Measurements from ENCODE around the gene B4GALT5. TPM values are rescaled to one million over a fixed set of nuclear protein-coding genes. Genes with fewer than 3 reads are reported as not detected.
"Not testable (repeated sequence)": the region's sequence is repeated elsewhere in the genome, so short reads cannot be mapped to it uniquely, and the experiment has no call there.

B4GALT5 gene
- total RNA-seq, 1 experiment from 2014 or later: 63.1 TPM

- ChIA-PET CTCF (interaction anchor here (0.5 kb wide), 1 partner anchor 501 kb away, joined by 3 read pairs; no protein-coding TSS in a partner anchor), POLR2A (ENCODE audit: unreplicated experiment) (interaction anchor here (0.5 to 1.0 kb wide), 4 partner anchors 59 to 537 kb away, joined by 3 to 7 read pairs (median 4); no protein-coding TSS in a partner anchor)
- H3K79me2 ChIP-seq (ENCODE audit: low read depth): no peaks in the 10 kb centered on the region
- TF ChIP-seq EZH2 (IDR thresholded peaks at IDR 0.05; ENCODE audit: low read depth): no peak
- TF ChIP-seq CTCF (conservative IDR thresholded peaks at IDR 0.05): no peak
- peak overlapping the region; percentile 59 for H3K4me2 ChIP-seq
- peaks cover 46% of the 10 kb centered on the region for H3K4me1 ChIP-seq (replicated peaks; ENCODE audit: insufficient read depth)
- no peaks in the 10 kb centered on the region for H3K27me3 ChIP-seq (ENCODE audit: insufficient read depth, low read depth)
- TSS peak; percentile 42 for BruUV-seq (replicated peaks)
- H3K27ac ChIP-seq: peak overlapping the region; percentile 84
- H4K20me1 ChIP-seq (ENCODE audit: insufficient read depth): no peaks in the 10 kb centered on the region
- H3F3A ChIP-seq (ENCODE audit: insufficient read depth, low read depth): peaks cover 34% of the 10 kb centered on the region
- no peak overlapping the region for H2AFZ ChIP-seq
- no peaks in the 10 kb centered on the region for H3K9me3 ChIP-seq (ENCODE audit: insufficient read depth, low read depth)
- no peaks in the 10 kb centered on the region for H3K36me3 ChIP-seq (ENCODE audit: low read depth)
- DNase-seq: no peak
- H3K4me3 ChIP-seq: no peak overlapping the region
- intact Hi-C loops (cut with micrococcal nuclease; ENCODE audit: unreplicated experiment): loop anchor here (5.0 kb wide), 2 partner anchors 61 to 471 kb away; no protein-coding TSS in a partner anchor
- H3K9me2 ChIP-seq (ENCODE audit: insufficient read depth): no peaks in the 10 kb centered on the region
These were observed 97.3 kb downstream of the B4GALT5 start for GRCh38 chr20:49616154-49617007.

- no peaks in the 10 kb centered on the region for H3K36me3 ChIP-seq (ENCODE audit: low read depth)
- peaks cover 37% of the 10 kb centered on the region for H3F3A ChIP-seq (ENCODE audit: insufficient read depth, low read depth)
- DNase-seq: peak; percentile 97 to 98
- H4K20me1 ChIP-seq (ENCODE audit: insufficient read depth): no peaks in the 10 kb centered on the region
- peaks cover 52% of the 10 kb centered on the region for H3K4me1 ChIP-seq (replicated peaks; ENCODE audit: insufficient read depth)
- H3K27me3 ChIP-seq (ENCODE audit: insufficient read depth, low read depth): no peaks in the 10 kb centered on the region
- H2AFZ ChIP-seq: no peak overlapping the region
- POLR2A ChIA-PET (ENCODE audit: unreplicated experiment): interaction anchor here (0.5 to 1.0 kb wide), 9 partner anchors 58 to 538 kb away, joined by 3 to 7 read pairs (median 4); no protein-coding TSS in a partner anchor
- H3K79me2 ChIP-seq (ENCODE audit: low read depth): no peaks in the 10 kb centered on the region
- no TSS peak for BruUV-seq (replicated peaks)
- intact Hi-C loops (cut with micrococcal nuclease; ENCODE audit: unreplicated experiment): loop anchor here (1.0 to 5.0 kb wide), 4 partner anchors 62 to 472 kb away; no protein-coding TSS in a partner anchor
- H3K4me3 ChIP-seq: no peak overlapping the region
- TF ChIP-seq EZH2 (IDR thresholded peaks at IDR 0.05; ENCODE audit: low read depth) (no peak), CTCF (conservative IDR thresholded peaks at IDR 0.05) (no peak; the same call in 1 of the 2 replicates)
- CTCF ChIA-PET: interaction anchor here (0.5 to 1.0 kb wide), 2 partner anchors 230 to 501 kb away, joined by 3 to 5 read pairs; no protein-coding TSS in a partner anchor
- H3K9me2 ChIP-seq (ENCODE audit: insufficient read depth): no peaks in the 10 kb centered on the region
- peak overlapping the region; percentile 84 for H3K27ac ChIP-seq
- peak overlapping the region; percentile 59 for H3K4me2 ChIP-seq
- no peaks in the 10 kb centered on the region for H3K9me3 ChIP-seq (ENCODE audit: insufficient read depth, low read depth)
These were observed 98.1 kb downstream of the B4GALT5 start for GRCh38 chr20:49615401-49616153.

GRCh38 chr20:49615051-49615400 lies 98.7 kb downstream of the B4GALT5 start:
- not testable (repeated sequence) for H4K20me1 ChIP-seq (ENCODE audit: insufficient read depth)
- POLR2A ChIA-PET (ENCODE audit: unreplicated experiment): interaction anchor here (0.5 to 1.0 kb wide), 5 partner anchors 155 to 485 kb away, joined by 3 to 4 read pairs (median 4); no protein-coding TSS in a partner anchor

More at GRCh38 chr20:49615051-49615400, 98.7 kb downstream of the B4GALT5 start:
- H3K36me3 ChIP-seq (ENCODE audit: low read depth); H3K27me3 ChIP-seq (ENCODE audit: insufficient read depth, low read depth); H3K79me2 ChIP-seq (ENCODE audit: low read depth); BruUV-seq (replicated peaks); H2AFZ ChIP-seq; H3K9me2 ChIP-seq (ENCODE audit: insufficient read depth); DNase-seq; H3K9me3 ChIP-seq (ENCODE audit: insufficient read depth, low read depth); H3K4me3 ChIP-seq: not testable (repeated sequence)
- peak overlapping the region; percentile 84 for H3K27ac ChIP-seq
- CTCF ChIA-PET: interaction anchor here (1.0 kb wide), 2 partner anchors 231 to 262 kb away, joined by 5 to 6 read pairs; no protein-coding TSS in a partner anchor
- peaks cover 57% of the 10 kb centered on the region for H3K4me1 ChIP-seq (replicated peaks; ENCODE audit: insufficient read depth)
- intact Hi-C loops (cut with micrococcal nuclease; ENCODE audit: unreplicated experiment): loop anchor here (1.0 to 5.0 kb wide), 4 partner anchors 62 to 472 kb away; no protein-coding TSS in a partner anchor
- H3F3A ChIP-seq (ENCODE audit: insufficient read depth, low read depth): peaks cover 39% of the 10 kb centered on the region
- H3K4me2 ChIP-seq: peak overlapping the region; percentile 59

All from PC-9 (cell line).